H1 (cell line): ENCODE results near the gene PDP2. TPM values are rescaled to one million over a fixed set of nuclear protein-coding genes. Genes with fewer than 3 reads are reported as not detected.

ENCODE experiments used
- CTCF ChIA-PET: fragments of 300-600 bp; sonication (Branson Sonifier 250); formaldehyde crosslinking; loops from one replicate; lab custom pipeline; 2021; ENCODE audit not compliant: partially characterized antibody; lab: Charles Lee
- POLR2A ChIA-PET: fragments of 300-600 bp; sonication (Branson Sonifier 250); formaldehyde crosslinking; loops from one replicate; lab custom pipeline; 2021; ENCODE audit warnings: inconsistent platforms; ENCODE audit not compliant: partially characterized antibody; lab: Charles Lee
- DNase-seq, 2 experiments: peaks; one replicate each; pipeline versions ENCODE4 v3.0.0 to v3.0.0-alpha.2; 2010 to 2022; ENCODE audit warnings: low spot score in 2 of 2, low read depth in 1 of 2, mixed read lengths in 1 of 2
- FAIRE-seq: peaks from 2 replicates; lab custom pipeline; 2011; peaks lifted over from hg19 to GRCh38; lab: Jason Lieb, UNC
- H2AFZ ChIP-seq: 2 replicates; pipeline ENCODE4 v1.8.1; 2012; ENCODE audit warnings: low read length, inconsistent platforms
- H2AK5ac ChIP-seq: 2 replicates; pipeline ENCODE4 v1.6.1; 2013; ENCODE audit warnings: low read depth, low read length
- H2BK120ac ChIP-seq: replicated peaks from 2 replicates; pipeline ENCODE3; 2013; ENCODE audit warnings: low read depth, low read length, inconsistent platforms
- H2BK12ac ChIP-seq: 2 replicates; pipeline ENCODE4 v1.6.1; 2013; ENCODE audit warnings: low read depth, low read length
- H2BK15ac ChIP-seq: 2 replicates; pipeline ENCODE4 v1.6.1; 2013; ENCODE audit warnings: low read length
- H2BK20ac ChIP-seq: 2 replicates; pipeline ENCODE4 v1.6.1; 2013; ENCODE audit warnings: low read length
- H2BK5ac ChIP-seq: 2 replicates; pipeline ENCODE4 v1.6.1; 2013; ENCODE audit warnings: low read depth, low read length
- H3K14ac ChIP-seq: 2 replicates; pipeline ENCODE4 v1.6.1; 2013; ENCODE audit warnings: inconsistent platforms; ENCODE audit not compliant: insufficient read length
- H3K18ac ChIP-seq: 2 replicates; pipeline ENCODE4 v1.6.1; 2013; ENCODE audit warnings: low read length; ENCODE audit errors: extremely low read depth
- H3K23ac ChIP-seq: 2 replicates; pipeline ENCODE4 v1.6.1; 2013; ENCODE audit warnings: inconsistent platforms; ENCODE audit not compliant: insufficient read length
- H3K23me2 ChIP-seq: 2 replicates; pipeline ENCODE4 v1.6.1; 2013; ENCODE audit warnings: low read depth, low read length
- H3K27ac ChIP-seq: 2 replicates; pipeline ENCODE4 v1.6.1; 2011; ENCODE audit warnings: low read depth, low read length, inconsistent platforms
- H3K27me3 ChIP-seq, 4 experiments: replicated peaks in 1 of 4; 1 replicate in 1 of 4; 2 replicates in 3 of 4; pipeline versions ENCODE4 v1.6.1 to v1.8.1; 2011 to 2013; ENCODE audit warnings: low read length in 3 of 4, mild to moderate bottlenecking in 3 of 4, inconsistent platforms in 2 of 4, mixed read lengths in 2 of 4, moderate library complexity in 1 of 4; ENCODE audit not compliant: control insufficient read depth in 3 of 4, insufficient read depth in 3 of 4; ENCODE audit errors: extremely low read depth in 1 of 4
- H3K36me3 ChIP-seq, 4 experiments: 2 replicates each; pipeline versions ENCODE4 v1.6.1 to v1.8.1; 2011 to 2013; ENCODE audit warnings: mild to moderate bottlenecking in 4 of 4, low read length in 3 of 4, moderate library complexity in 2 of 4, control low read depth in 1 of 4, inconsistent platforms in 1 of 4; ENCODE audit not compliant: insufficient read depth in 4 of 4, control insufficient read depth in 2 of 4
- H3K4ac ChIP-seq: replicated peaks from 2 replicates; pipeline ENCODE3; 2013; ENCODE audit warnings: low read length, low read depth, mixed read lengths, inconsistent platforms; ENCODE audit not compliant: insufficient read length
- H3K4me1 ChIP-seq, 4 experiments: replicated peaks in 1 of 4; 1 replicate in 1 of 4; 2 replicates in 3 of 4; pipeline versions ENCODE4 v1.6.1 to v1.8.1; 2011 to 2013; ENCODE audit warnings: low read length in 3 of 4, inconsistent platforms in 2 of 4, mixed read lengths in 1 of 4; ENCODE audit not compliant: insufficient read depth in 4 of 4, control insufficient read depth in 3 of 4
- H3K4me2 ChIP-seq, 2 experiments: 2 replicates each; pipeline versions ENCODE4 v1.6.1 to v1.8.1; 2011 to 2013; ENCODE audit warnings: low read depth in 2 of 2, low read length in 2 of 2, control low read depth in 1 of 2, inconsistent platforms in 1 of 2, mild to moderate bottlenecking in 1 of 2; ENCODE audit not compliant: insufficient read depth in 1 of 2
- H3K4me3 ChIP-seq, 4 experiments: fragments of 200-600, 300-600 bp in 1 of 4; sonication (generic), shearing (Covaris generic), sonication (Bioruptor Twin) in 1 of 4; 2 replicates each; pipeline versions ENCODE4 v1.5.1 to v1.8.1; 2011 to 2016; ENCODE audit warnings: low read length in 4 of 4, low read depth in 3 of 4, control low read depth in 2 of 4, inconsistent platforms in 2 of 4, mild to moderate bottlenecking in 2 of 4, mixed read lengths in 1 of 4, moderate library complexity in 1 of 4; ENCODE audit not compliant: insufficient read depth in 2 of 4; ENCODE audit errors: extremely low read depth in 1 of 4
- H3K56ac ChIP-seq: replicated peaks from 2 replicates; pipeline ENCODE3; 2013; ENCODE audit warnings: low read depth, mild to moderate bottlenecking, mixed read lengths, low read length, inconsistent platforms; ENCODE audit not compliant: insufficient read length
- H3K79me1 ChIP-seq: 2 replicates; pipeline ENCODE4 v1.6.1; 2013; ENCODE audit warnings: low read depth, low read length, control low read depth
- H3K79me2 ChIP-seq, 2 experiments: 2 replicates each; pipeline versions ENCODE4 v1.6.1 to v1.8.1; 2012 to 2013; ENCODE audit warnings: low read length in 2 of 2, mild to moderate bottlenecking in 2 of 2, inconsistent platforms in 1 of 2; ENCODE audit not compliant: insufficient read depth in 2 of 2, control insufficient read depth in 1 of 2
- H3K9ac ChIP-seq, 4 experiments: replicated peaks in 1 of 4; 1 replicate in 1 of 4; 2 replicates in 3 of 4; pipeline versions ENCODE4 v1.6.1 to v1.8.1; 2011 to 2013; ENCODE audit warnings: low read depth in 3 of 4, low read length in 3 of 4, control low read depth in 2 of 4, mild to moderate bottlenecking in 2 of 4, moderate library complexity in 2 of 4, inconsistent platforms in 1 of 4; ENCODE audit errors: extremely low read depth in 1 of 4
- H3K9me3 ChIP-seq, 2 experiments: 2 replicates each; pipeline versions ENCODE4 v1.6.1 to v1.8.1; 2012 to 2013; ENCODE audit warnings: mild to moderate bottlenecking in 2 of 2, moderate library complexity in 2 of 2, control low read depth in 1 of 2, inconsistent platforms in 1 of 2, low read depth in 1 of 2, low read length in 1 of 2, mixed read lengths in 1 of 2; ENCODE audit not compliant: insufficient read depth in 2 of 2
- H4K20me1 ChIP-seq, 2 experiments: replicated peaks in 1 of 2; 2 replicates each; pipeline versions ENCODE3 to v1.8.1; 2011 to 2013; ENCODE audit warnings: inconsistent platforms in 2 of 2, low read length in 2 of 2, mild to moderate bottlenecking in 1 of 2; ENCODE audit not compliant: insufficient read depth in 2 of 2, control insufficient read depth in 1 of 2
- H4K5ac ChIP-seq: 2 replicates; pipeline ENCODE4 v1.6.1; 2013; ENCODE audit warnings: low read length, low read depth, mixed read lengths, inconsistent platforms; ENCODE audit not compliant: insufficient read length
- H4K8ac ChIP-seq: 2 replicates; pipeline ENCODE4 v1.8.0; 2013; ENCODE audit warnings: mild to moderate bottlenecking, moderate library complexity, low read length, inconsistent platforms; ENCODE audit not compliant: insufficient read depth; ENCODE audit errors: extremely low read depth
- H4K91ac ChIP-seq: replicated peaks from 2 replicates; pipeline ENCODE3; 2013; ENCODE audit warnings: low read length, mixed read lengths, inconsistent platforms; ENCODE audit not compliant: insufficient read length
- BRCA1 ChIP-seq: IDR thresholded peaks from 2 replicates; pipeline ENCODE4 v1.6.1; 2012; ENCODE audit warnings: low read depth, low read length, improper control_type of control experiment
- CHD1 ChIP-seq: IDR thresholded peaks from 2 replicates; pipeline ENCODE4 v1.6.1; 2012; ENCODE audit warnings: low read depth, low read length, improper control_type of control experiment
- GABPA ChIP-seq: IDR thresholded peaks from 2 replicates; pipeline ENCODE4 v1.6.1; 2011; ENCODE audit warnings: mild to moderate bottlenecking, low read length, moderate library complexity, borderline replicate concordance; ENCODE audit not compliant: insufficient read depth
- JUN ChIP-seq: IDR thresholded peaks from 2 replicates; pipeline ENCODE4 v1.6.1; 2011; ENCODE audit warnings: low read depth, mild to moderate bottlenecking, improper control_type of control experiment, low read length
- PHF8 ChIP-seq: fragments of 200-600 bp; sonication (generic); conservative IDR thresholded peaks from 2 replicates; pipeline ENCODE4 v1.7.1; 2012; ENCODE audit warnings: low read depth, mild to moderate bottlenecking, inconsistent platforms, low read length, moderate library complexity
- SIRT6 ChIP-seq: IDR thresholded peaks from one replicate; pipeline ENCODE4 v1.7.1; 2012; ENCODE audit warnings: low read length, inconsistent platforms
- ZNF274 ChIP-seq: IDR thresholded peaks from 2 replicates; pipeline ENCODE4 v1.7.0; 2012; ENCODE audit warnings: low read length, borderline replicate concordance; ENCODE audit errors: extremely low read depth
- WGBS, 2 experiments: shearing (Covaris generic) in 1 of 2; methylation state at CpG; one replicate each; pipeline versions ENCODE4 v1.1.6 to v1.1.7; 2013 to 2015; ENCODE audit warnings: low lambda C conversion rate in 2 of 2, mixed read lengths in 2 of 2, inconsistent platforms in 1 of 2, low coverage in 1 of 2, missing lambda C conversion rate in 1 of 2; ENCODE audit not compliant: insufficient replicate concordance in 2 of 2, insufficient coverage in 1 of 2, insufficient read length in 1 of 2; ENCODE audit errors: extremely low coverage in 1 of 2, missing lambda C conversion rate in 1 of 2; 5-methylcytosine and 5-hydroxymethylcytosine counted together
- polyA plus RNA-seq, 7 experiments: library from polyadenylated mRNA; depleted of rRNA in 3 of 7; stranded (reverse) in 5 of 7; unstranded in 2 of 7; fragments of >200 nt in 5 of 7; fragments of 200-250 nt in 2 of 7; gene quantifications; 1 replicate in 5 of 7; 2 replicates in 1 of 7; 4 replicates in 1 of 7; pipeline versions ENCODE4 v1.2.1 to v1.2.3, GENCODE V29; 2011 to 2013; ENCODE audit warnings: missing spikeins in 2 of 7, mixed read lengths in 2 of 7
- total RNA-seq: library from RNA; stranded (reverse); fragmentation: NEBNext Ultra II Directional; extraction: Animal tissue kit (Norgen Biotek cat#: 25700); gene quantifications from 2 replicates; pipeline ENCODE4 v1.2.1, GENCODE V29; 2021

The PDP2 gene
- total and polyA plus RNA-seq, 2 of the 8 experiments (the other 6 are each of a cell fraction or from before 2014, with no cell fraction given) = 11.7 to 36.5 TPM

GRCh38 chr16:66848172-66848571 is 32.1 kb upstream of the PDP2 start:
- FAIRE-seq = no peak
- Histone ChIP-seq H2AK5ac (no peak overlapping the region), H3K4ac (no peak overlapping the region), H3K79me1 (no peaks in the 10 kb centered on the region), H4K91ac (no peak overlapping the region), H3K79me2 (no peaks in the 10 kb centered on the region), H2BK120ac (no peak overlapping the region), H2AFZ (no peak overlapping the region), H2BK5ac (no peak overlapping the region), H2BK15ac (no peak overlapping the region), H3K27me3 (peaks cover 13 to 40% (median 32%) of the 10 kb centered on the region in 4 experiments), H3K36me3 (no peaks in the 10 kb centered on the region), H3K9ac (no peak overlapping the region), H3K14ac (no peak overlapping the region), H3K23me2 (peaks cover 12% of the 10 kb centered on the region), H3K4me3 (no peak overlapping the region), H2BK20ac (no peak overlapping the region), H4K20me1 (peaks cover 0 to 3% of the 10 kb centered on the region in 2 experiments), H3K4me1 (peaks cover 0 to 2% (median 0%) of the 10 kb centered on the region in 4 experiments; a peak in 3 of 7 replicates), H2BK12ac (no peak overlapping the region), H3K9me3 (no peaks in the 10 kb centered on the region), H3K23ac (no peak overlapping the region), H4K8ac (no peak overlapping the region), H3K18ac (no peak overlapping the region), H3K4me2 (no peak overlapping the region), H3K56ac (no peak overlapping the region), H3K27ac (no peak overlapping the region), H4K5ac (no peak overlapping the region)
- no peak for DNase-seq
- POLR2A ChIA-PET = interaction anchor here (1.4 to 2.0 kb wide), 3 partner anchors 14 to 32 kb away, joined by 3 to 4 read pairs (median 4); partner anchors contain the start of gene NAE1
- 90% methylated on average over 2 of the region's 2 CpGs; no CpG with 5 or more reads in 1 of the 2 experiments for WGBS, 2 experiments
- CTCF ChIA-PET = interaction anchor here (1.0 to 13.4 kb wide), 6 partner anchors 9 to 120 kb away, joined by 3 to 162 read pairs (median 10); partner anchors contain the start of gene NAE1
- TF ChIP-seq GABPA = no peak
- no peak for TF ChIP-seq PHF8
- no peak for TF ChIP-seq CHD1
- no peak for TF ChIP-seq BRCA1
- no peak for TF ChIP-seq ZNF274
- TF ChIP-seq JUN = no peak
- no peak for TF ChIP-seq SIRT6
